GM18870 (cell line): Measurements from ENCODE around the gene L3MBTL2.

ENCODE experiments used
- ATAC-seq: cut with Tn5 transposase; IDR thresholded peaks from one replicate; pipeline ENCODE4 v1.9.1; 2021; ENCODE audit warnings: moderate library complexity; ENCODE audit not compliant: unreplicated experiment

The L3MBTL2 gene

DNA sequence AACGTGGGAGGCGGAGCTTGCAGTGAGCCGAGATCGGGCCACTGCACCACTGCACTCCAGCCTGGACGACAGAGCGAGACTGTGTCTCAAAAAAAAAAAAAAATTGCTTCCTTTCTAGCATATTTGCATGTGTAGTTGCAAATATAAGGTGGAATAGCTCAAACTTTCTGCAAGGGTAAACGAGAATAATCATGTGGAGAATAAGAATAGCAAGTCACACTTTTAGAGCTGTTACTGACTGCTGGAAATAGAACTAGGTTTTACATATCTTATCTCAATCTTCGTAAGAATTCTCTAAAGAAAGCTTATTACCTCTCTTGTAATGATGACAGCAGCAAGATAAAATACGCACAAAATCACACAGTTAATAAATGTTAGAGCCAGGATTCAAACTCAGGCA, 1.6 kb downstream of the L3MBTL2 start:
- ATAC-seq: no peak

DNA sequence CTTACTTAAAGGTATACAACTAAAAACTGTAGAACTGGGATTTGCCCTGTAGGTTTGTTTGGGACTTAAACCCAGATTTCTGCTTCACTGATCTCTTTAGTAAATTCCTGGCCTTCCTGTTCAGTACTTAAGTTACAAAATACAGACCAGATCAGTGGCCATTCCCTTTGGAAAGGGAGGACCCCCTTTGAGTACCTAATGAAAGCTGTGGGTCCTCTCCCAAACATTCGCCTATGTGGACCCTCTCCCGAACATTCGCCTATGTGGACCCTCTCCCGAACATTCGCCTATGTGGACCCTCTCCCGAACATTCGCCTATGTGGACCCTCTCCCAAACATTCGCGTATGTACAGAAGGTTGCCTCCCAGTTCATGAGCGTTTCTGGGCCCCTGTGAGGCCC, 10.3 kb downstream of the L3MBTL2 start:
- no peak for ATAC-seq

DNA sequence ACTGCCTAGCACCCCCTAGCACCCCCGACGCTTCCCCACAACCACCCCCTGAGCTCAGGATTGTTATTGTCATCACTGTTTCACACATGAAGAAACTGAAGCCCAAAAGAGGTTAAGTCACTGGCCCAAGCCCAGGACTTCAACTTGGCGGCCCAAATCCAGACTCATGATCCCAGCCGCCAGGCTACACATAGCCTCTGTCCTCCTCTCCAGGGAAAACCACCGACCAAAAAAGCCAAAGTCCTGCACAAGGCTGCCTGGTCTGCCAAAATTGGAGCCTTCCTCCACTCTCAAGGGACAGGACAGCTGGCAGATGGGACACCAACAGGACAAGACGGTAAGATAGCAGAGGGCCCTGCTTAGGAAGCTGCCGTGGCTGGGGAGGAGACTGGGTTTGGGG, 10.8 kb downstream of the L3MBTL2 start:
- ATAC-seq: no peak

DNA sequence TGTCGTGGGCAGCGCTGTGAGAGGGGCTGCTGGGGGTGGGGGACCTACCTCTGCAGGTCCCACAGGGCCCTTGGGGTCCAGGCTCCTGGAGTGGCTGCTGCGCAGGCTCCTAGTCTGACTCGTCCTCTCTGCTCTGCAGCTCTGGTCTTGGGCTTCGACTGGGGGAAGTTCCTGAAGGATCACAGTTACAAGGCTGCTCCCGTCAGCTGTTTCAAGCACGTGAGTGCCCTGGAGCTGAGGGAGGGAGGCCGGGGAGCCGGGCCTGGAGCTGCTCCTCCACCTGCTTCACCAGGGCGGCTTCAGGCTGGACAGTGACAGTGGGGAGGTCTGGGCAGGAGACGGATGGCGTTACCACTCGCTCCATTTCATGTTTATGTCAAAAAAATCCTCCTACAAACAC, 11.9 kb downstream of the L3MBTL2 start:
- no peak for ATAC-seq

DNA sequence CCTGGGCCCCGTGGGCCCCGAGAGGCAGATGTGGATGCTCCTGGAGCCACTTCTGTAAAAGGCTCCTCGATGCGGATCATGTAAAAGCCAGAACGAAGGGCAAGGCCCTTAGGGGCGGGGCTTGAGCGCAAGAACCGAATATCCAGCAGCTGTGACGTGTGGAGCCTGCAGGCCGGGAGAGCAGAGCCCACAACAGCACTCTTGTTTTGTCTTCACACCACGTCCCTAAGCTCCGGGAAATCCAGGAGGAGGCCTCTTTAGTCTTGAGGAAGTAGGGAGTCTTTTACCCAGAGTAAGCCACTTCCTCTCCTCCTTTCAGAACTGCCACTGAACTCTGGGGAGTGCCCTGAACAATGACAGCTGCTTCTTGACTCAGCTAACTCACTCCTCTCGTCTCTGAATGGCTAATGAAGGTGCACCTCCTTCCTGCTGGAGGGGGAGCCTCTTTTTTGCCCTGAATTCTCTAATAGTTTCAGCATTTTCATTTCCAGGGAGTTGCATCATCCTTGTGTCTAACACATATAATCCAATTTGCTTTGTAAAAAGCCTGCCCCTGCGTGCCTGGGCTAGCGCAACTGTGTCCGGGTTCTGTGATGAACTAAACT, 12.5 kb downstream of the L3MBTL2 start:
- ATAC-seq: no peak

DNA sequence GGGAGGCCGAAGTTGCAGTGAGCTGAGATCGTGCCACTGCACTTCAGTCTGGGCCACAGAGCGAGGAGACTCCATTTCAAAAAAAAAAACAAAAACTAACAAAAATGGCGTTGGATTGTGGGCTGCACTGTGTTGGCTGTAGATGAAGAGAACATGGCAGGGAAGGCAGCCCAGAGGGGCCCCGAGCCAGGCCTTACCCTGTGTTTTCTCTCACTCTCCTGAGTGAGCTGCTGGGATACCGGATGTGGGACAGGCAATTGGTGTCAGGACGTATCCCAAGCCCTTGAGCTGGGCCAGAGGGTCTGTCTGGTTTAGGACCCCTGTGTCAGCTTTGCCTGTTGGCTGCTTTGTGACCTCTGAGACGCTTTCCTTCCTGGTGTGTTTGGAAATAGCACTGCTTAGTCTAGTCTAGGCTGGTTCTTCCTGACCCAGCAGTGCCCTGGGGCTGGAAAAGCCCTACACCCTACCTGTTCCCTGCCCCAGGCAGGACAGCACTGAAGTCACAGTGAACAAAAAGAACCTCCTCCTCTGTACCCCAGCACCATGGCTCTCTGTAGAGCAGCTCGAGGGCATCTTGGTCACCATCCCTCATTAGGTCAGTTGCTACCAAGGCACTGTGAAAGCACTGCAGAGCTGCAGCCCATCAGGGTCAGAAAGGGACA, 17.9 kb downstream of the L3MBTL2 start:
- no peak for ATAC-seq

DNA sequence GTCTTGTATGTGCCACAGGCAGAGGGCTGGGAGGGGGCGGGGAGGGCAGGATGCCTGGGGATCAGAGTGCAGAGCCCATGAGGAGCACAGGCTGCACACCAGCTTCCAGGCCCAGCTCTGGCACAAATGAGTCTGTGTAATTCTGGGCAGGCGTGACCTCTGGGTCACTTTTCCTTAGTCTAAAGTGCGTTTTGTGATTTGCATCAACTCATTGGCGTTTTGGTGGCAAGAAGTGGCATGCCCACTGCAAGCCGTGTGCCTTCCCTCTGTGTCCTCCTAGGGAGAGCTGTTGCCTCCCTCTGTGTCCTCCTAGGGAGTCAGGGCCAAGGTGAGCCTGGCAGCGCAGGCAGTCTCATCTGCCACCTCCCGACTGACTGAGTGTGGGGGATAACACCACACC, 18.4 kb downstream of the L3MBTL2 start:
- ATAC-seq: no peak

DNA sequence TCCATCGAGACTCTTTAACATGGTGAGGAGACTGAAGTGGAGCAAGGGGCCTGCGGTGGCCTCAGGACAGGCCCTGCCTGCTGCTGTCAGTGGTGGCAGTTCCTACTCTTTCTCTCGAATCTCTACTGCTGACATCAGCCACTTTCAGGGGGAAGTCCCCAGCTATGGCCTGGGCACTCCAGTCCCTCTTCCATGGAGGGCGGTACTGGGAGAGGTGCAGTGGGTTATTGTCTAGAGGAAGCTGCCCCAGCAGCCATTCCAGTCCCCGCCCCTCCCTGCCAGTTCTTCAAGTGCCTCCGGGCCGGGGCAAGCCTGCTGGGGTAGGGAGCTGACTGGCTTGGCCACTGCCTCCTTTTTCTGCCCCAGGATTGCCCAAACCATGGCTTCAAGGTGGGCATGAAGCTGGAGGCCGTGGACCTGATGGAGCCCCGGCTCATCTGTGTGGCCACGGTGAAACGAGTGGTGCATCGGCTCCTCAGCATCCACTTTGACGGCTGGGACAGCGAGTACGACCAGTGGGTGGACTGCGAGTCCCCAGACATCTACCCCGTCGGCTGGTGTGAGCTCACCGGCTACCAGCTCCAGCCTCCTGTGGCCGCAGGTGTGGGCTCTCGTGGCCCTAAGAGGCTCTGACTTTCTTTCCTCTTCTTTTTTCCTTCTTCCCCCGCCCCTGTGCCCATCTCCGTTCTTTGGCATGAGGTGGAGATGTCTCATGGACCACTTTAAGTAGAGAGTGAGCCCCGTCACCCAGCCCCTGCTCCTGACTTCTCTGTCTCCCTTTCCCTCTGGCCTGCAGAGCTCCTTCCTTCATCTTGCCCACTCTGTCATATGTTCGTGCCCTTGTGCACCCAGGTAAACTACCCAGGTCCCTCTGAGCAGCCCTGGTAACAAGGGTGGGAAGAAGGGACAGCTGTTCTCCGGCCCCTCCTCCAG, 21.9 kb downstream of the L3MBTL2 start:
- no peak for ATAC-seq

DNA sequence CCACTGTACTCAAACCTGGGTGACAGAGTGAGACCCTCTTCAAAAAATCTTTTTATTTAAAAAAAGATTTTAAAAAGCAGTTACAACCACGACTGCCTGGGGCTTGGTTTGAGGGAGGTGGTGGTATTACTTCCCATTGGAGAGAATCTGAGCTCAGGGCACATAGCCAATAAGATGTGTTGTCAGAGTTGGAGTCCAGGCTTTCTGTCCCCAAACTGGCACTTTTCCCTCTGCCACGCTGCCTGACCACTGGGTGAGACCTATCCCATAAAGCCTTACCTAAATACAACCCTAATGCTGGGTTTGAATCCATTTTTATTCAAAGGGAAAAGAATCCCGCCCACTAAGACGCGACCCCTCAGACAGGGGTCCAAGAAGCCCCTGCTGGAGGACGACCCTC, 24.1 kb downstream of the L3MBTL2 start:
- no peak for ATAC-seq

DNA sequence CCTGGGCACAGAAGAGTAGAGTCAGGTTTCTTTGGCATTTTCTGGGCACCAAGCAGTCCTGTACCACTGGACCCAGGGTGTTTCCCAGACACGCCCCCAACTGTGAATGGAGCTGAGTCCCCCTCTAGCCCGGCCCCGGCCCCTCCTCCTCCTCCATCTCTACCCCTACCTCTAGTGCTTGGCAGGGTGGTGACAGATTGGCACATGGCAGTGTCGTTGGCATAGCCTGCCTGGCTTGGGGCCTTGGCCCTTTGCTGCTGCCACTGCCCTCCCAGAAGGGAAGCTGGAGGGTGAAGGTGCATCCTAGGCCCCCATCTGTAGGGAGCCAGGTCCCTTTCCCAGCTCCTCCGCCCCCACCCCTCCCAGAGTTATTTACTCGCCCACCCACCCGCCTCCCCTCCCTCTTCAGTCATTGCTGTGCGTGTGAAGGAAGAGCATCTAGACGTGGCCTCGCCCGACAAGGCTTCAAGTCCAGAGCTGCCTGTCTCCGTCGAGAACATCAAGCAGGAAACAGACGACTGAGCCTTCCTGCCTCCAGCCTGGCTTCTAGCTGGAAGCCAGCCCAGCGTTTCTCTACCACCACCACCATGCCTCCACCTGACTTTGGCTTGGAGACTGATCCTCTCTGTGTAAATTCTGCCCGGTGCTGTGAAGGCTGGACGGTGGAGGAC, 24.8 kb downstream of the L3MBTL2 start:
- no peak for ATAC-seq

DNA sequence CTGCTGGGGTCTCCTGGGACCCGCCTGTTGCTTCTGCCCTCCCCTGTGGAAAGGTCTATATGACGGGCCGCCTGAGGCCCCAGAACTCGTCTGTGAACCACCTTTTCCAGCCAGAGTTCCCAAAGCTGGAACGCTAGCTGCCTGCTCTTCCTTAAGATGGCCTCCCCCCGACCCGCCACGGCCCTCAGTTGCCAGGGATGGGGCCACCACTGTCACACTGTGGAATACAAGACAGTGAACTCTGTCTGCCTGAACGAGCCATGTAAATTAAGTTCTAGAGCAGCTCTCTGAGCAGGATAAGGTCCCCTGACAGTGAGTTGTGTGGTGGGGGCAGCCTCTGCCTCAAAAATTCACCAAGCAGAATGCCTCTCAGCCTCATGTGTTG, 25.3 kb downstream of the L3MBTL2 start:
- ATAC-seq: no peak

DNA sequence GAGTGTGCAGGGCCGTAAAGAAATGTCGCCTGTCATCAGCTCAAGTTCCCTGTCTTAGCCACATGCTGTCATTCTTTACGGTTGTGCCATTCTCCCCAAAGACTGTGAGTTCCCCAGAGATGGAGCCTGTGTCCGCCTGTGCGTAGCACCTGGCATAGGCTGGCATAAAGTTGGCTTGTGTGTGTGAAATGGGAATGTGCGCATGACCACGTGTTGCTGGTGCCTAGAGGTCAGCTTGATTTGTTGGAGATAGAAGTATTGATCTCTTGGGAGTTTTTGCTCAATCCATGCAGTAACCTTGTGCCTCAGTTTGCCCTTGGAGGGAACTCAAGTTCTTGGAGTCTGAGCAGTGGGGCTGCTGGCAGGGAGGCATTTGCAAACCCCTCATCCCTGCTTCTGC, 26.3 kb downstream of the L3MBTL2 start:
- no peak for ATAC-seq

DNA sequence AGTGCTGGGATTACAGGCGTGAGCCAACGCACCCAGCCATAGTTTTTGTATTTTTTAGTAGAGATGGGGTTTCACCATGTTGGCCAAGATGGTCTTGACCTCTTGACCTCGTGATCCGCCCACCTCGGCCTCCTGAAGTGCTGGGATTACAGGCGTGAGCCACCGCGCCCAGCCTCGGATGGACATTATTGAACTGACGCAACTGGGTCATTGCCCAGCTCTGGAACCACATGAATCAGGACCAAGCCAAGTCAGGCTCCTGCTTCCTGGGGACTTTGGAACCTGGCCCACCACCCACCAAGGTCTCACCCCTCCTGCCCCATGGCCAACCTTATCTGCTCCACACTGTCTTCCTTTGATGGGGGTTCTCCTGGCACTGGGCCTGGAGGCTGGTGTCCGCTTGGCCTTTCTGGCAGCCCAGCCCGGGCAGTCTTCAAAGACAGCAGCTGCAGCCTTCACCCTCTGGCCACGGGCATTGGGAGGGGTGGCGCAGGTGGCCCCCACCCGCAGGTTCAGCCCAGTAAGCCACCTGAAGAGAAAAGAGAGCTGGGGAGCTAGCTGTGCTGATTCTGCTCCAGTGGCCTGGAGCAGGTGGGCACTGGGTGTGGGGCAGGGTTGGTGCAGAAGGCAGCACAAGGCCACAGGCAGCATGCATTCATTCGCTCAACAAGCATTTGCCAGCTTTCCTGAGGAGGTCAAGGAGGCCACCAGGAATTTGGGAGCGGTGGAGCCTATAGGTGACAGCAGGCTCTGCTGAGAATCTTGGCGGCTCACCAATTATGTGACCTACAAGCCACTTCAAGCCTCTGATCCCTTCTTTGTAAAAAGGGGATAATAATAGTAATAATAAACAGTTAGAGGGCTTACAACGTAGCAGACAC, 29.9 kb downstream of the L3MBTL2 start:
- no peak for ATAC-seq

DNA sequence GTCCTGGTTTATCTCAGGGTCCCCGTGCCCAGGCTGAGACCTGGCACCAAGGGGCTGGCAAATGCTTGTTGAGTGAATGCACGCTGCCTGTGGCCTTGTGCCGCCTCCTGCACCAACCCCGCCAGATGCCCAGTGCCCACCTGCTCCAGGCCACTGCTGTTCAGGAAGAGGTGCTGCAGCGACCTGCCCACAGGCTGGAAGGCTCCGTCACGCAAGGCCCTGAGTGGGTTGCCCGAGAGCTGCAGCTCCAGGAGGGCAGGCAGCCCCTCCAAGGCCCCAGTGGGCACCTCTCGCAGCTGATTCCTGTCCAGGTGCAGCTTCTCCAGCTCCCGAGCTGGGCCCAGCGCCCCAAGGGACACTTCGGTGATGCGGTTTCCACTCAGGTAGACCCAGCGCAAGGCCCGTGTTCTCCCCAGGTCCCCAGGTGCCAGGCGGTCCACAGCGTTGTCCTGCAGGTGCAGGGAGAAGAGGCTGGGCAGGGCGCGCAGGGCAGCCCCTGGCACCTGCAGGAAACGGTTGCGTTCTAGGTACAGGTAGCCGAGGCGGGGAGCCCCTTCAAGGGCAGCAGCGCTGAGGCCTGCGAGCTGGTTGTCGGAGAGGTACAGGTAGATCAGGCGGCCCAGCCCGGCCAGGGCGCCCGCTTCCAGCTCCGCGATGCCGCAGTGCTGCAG, 32.1 kb downstream of the L3MBTL2 start:
- no peak for ATAC-seq

DNA sequence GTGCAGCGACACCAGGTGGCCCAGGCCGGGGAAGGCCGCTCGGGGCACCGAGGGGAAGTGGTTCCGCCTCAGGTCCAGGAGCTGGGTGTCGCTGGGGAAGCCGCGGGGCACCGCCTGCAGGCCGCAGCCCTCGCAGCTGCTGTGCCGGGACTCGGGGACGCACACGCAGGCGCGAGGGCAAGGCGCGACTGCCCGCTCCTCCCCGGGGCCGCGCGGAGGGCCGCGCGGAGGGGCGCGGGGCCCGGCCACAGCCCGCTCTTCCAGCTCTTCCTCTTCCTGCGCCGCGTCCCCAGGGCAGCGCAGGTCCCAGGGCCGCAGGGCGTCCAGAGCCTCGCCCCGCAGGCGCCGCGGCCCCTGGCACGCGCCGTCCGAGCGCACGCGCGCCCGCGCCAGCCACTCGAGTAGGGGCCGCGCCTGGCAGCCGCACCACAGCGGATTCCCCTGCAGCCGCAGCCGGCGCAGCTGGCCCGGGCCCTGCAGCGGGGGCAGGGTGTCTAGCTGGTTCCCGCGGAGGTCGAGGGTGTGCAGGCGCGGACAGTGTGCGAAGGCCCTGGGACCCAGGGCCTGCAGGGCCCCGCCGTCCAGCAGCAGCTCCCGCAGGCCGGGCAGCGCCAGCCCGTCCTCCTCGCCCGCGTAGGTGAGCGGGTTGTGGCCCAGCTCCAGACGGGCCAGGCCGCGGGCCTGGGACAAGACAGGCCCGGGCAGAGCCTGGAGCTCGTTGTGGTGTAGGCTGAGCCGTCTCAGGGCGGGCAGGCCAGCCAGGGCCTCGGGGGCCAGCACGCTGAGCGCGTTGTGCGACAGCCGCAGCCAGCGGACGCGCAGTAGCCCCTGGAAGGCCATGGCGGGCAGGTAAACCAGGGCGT, 32.8 kb downstream of the L3MBTL2 start:
- no peak for ATAC-seq

DNA sequence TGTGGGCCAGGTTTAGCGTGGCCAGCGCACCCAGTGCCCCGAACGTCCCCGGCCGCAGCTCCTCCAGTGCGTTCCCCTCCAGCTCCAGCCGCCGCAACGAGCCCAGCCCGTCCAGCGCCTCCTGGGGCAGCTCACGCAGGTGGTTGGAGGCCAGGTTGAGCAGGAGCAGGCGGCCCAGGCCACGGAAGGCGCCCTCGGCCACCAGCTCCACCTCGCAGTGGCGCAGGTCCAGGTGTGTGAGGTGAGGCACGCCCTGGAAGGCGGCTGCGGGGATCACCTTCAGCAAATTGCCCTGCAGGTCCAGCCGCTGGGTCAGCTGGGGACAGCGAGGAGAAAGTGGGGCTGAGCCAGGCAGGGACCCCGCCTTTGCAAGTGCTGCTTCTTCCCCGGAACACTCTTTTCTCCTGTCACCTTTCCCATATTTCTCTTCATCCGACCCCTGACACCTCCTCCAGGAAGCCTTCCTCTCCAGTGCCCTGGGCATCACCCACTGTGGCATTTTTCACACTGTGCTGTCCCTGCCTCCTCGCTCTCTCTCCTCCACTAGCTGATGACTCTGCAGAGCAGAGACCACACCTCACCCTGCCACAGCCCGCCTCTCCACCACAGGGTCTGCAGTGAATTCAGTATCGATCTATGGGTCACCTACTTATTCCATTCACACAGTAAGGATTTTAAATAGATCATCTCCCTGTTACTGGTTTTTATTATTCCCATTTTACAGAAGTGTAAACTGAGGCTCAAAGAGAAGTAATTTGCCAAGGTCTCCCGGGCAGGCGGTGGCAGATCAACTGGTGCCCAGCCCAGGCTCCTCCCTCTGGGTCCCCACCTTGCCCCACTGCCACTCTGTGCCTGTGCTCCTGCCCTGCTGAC, 33.7 kb downstream of the L3MBTL2 start:
- ATAC-seq: no peak

DNA sequence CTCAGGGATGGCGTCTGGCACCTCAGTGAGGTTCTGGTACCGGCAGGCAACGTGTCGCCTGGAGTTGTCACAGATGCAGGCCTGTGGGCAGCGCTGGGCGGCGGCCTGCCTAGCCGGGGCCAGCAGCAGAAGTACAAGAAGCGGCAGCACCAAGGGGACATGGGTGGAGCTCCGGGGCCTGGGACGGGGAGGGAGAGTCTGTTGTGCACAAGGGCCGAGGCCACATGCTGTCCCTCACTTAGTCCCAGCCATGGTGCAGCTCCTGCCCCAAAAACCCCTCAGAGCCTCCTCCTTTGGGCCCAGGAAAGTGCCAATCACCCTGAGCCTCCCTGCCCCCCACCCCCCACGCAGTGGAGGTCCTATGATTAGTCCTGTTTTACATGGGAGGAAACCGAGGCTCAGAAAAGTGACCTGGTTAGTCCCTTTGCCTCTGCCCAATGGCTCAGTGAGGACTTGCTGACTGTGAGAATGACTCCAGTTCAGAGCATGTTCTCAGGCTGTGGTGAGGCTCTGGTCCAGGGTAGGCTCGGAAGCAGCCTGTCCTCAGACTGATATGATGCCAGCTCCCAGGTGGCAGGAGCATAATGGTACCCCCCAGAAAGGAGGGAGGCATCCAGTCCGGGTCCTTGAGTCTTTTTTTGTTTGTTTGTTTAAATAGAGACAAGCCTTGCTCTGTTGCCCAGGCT, 34.5 kb downstream of the L3MBTL2 start:
- no peak for ATAC-seq
